Retinal pigment epithelial cell (primary cell): ENCODE measurements around the gene FBL.
"Not testable (repeated sequence)": the region's sequence is repeated elsewhere in the genome, so short reads cannot be mapped to it uniquely, and the experiment has no call there.

Experiments used
- DNase-seq: peaks from one replicate; pipeline ENCODE4 v3.0.0-alpha.2; 2010; ENCODE audit warnings: low read depth
- H3K4me3 ChIP-seq: 2 replicates; pipeline ENCODE4 v1.5.1; 2011; ENCODE audit warnings: mild to moderate bottlenecking, low read length, control low read depth, moderate library complexity
- TF ChIP-seq, protein P1 (sequence below): conservative IDR thresholded peaks from 2 replicates; pipeline ENCODE4 v1.5.1; 2011; ENCODE audit warnings: low read depth, low read length, control low read depth, inconsistent platforms

The FBL gene

DNA sequence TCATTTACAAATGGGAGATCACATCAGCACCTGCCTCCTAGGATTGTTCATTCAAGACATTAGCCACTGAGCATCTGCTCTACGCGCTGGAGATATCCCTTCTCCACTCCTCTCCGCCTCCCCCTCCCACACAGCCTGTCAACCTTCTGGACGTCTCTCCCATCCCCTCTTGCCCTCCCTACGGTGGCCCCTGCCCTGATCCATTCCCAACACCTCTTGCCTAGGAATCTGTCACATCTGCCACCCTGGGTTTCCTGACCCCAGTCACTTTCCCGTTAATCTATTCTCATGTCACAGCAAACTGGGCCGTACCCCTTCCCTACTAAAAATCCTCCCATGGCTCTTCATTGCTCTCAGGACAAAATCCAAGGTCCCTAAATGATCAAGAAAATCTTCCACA lies 22.5 kb downstream of the FBL start:
- no peak for DNase-seq
- TF ChIP-seq, protein P1, sequence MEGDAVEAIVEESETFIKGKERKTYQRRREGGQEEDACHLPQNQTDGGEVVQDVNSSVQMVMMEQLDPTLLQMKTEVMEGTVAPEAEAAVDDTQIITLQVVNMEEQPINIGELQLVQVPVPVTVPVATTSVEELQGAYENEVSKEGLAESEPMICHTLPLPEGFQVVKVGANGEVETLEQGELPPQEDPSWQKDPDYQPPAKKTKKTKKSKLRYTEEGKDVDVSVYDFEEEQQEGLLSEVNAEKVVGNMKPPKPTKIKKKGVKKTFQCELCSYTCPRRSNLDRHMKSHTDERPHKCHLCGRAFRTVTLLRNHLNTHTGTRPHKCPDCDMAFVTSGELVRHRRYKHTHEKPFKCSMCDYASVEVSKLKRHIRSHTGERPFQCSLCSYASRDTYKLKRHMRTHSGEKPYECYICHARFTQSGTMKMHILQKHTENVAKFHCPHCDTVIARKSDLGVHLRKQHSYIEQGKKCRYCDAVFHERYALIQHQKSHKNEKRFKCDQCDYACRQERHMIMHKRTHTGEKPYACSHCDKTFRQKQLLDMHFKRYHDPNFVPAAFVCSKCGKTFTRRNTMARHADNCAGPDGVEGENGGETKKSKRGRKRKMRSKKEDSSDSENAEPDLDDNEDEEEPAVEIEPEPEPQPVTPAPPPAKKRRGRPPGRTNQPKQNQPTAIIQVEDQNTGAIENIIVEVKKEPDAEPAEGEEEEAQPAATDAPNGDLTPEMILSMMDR, result no peak
- H3K4me3 ChIP-seq, result peak overlapping the region; percentile 78

DNA sequence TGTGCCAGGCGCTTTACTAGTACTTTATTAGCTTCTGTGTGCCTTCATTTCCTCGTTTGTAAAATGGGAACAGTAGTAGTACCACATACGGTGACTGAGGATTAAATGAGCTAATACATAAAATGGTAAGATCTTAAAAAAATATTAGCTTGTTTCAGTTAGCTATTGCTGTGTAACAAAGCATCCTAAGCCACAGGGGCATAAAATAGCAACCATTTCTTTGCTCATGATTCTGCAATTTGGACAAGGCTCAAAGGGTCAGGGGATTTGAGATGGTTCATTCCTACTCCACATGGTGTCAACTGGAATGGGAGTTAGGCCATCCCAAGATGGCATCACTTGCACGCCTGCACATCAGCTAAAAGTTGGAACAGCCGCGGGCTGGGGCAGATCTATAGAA lies 25.5 kb downstream of the FBL start:
- no peak overlapping the region for H3K4me3 ChIP-seq
- TF ChIP-seq, protein P1, result no peak
- no peak for DNase-seq

GRCh38 chr19:39819786-39820185 lies 26.4 kb downstream of the FBL start:
- TF ChIP-seq, protein P1, result no peak
- H3K4me3 ChIP-seq, result no peak overlapping the region
- no peak for DNase-seq

DNA sequence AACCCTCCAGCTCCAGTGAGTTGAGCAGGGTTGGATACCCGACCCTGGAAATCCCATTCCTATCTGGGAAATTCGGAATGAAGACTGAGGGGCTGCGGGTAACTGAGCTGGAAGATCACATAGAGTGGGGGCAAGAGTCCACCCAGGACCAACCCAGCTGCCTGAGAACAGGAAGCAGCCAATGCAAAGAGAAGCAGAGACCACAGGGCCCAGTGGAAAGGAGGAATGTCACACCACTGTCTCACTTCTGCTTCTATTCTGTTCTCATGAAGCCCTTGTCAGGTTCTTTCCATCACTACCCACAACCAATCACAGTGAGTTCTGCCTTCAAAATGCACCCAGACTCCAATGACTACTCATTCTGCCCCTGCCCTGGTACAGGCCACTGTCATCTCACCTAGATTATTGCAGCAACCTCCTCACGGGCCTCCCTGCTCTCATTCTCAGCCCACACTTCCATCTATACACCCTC lies 27.5 kb downstream of the FBL start:
- H3K4me3 ChIP-seq, result no peak overlapping the region
- TF ChIP-seq, protein P1, result no peak

DNA sequence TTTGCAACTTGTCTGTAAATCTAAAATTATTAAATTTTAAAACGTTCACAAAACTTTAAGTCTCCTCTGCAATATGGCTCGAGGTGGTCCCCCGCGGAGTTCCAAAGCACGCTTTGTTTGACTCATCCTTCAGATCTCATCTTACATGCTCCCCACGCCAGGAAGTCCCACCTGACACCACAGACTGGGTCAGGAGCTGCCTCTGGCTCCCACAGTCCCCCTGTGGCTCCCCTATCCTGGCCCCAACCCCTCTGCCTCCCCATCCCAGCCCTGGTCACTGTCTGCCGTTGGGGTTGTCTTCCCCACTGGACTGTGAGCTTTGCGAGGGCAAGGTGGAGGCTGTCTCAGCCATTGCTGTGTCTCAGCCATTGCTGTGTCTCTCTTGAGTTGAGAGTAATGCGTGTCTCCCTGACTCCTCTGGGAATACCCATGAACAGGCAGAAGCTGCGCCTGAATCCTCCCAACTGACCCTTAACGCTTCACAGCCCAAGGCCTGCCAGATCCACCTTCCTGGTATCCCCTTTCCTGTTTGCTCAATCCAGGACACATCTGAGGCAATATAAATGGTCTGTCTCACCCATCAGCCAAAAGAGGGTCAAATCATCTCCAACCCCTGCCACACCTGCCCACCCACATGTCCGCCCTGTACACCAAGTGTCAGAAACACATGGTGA lies 28.2 kb downstream of the FBL start:
- no peak for DNase-seq
- no peak overlapping the region for H3K4me3 ChIP-seq
- TF ChIP-seq, protein P1, result no peak

More for the DNA sequence above, 27.5 kb downstream of the FBL start:
- DNase-seq, result no peak

DNA sequence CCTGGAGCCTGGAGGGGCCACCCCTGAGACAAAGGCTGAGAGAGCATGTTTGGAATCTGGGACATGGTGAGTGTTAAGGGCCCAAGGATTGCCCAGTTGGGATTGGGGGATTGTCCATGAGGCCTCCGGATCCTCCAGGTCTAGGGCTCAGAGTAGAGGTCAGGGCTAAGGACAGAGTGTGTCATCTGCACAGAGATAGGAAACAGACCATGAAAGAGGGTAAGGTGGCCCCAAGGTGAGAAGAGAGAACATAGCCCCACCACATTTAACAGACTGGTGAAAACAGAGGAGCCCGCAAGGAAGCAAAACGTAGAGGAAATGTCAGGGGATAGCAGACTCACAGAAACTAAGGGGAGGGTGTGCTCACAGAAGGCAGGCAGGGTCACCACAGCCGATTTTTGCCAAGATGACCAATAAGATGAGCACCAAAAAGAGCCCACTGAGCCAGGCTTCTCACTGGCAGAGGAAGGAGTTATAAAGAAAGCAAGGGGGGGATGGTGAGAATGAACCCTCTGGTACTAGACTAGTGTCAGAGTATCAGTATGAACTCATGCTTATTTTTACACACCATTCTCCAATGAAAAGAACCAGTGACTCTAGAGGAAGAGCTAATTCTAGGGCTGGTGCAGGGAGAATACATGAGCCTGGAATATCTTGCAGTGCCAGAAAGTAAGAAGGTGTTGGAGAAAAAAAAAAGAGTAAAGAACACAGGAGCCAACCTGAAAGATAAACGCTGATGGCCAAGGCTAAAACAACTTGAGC lies 29.7 kb downstream of the FBL start:
- H3K4me3 ChIP-seq, result no peak overlapping the region
- TF ChIP-seq, protein P1, result no peak
- DNase-seq, result no peak

DNA sequence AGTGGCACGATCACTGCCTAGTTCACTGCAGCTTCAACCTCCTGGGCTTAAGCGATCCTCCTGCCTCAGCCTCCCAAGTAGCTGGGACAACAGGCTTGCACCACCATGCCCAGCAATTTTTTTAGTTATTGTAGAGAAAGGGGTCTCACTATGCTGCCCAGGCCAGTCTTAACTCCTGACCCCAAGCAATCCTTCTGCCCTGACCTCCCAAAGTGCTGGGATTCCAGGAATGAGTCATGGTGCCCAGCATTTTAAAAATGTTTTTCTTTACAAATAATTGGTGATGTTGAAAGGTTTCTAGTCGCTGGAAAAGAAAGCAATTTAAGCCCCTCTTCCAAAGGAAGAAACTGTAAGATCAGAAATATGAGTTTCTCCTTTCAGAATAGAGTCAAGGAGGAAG lies 31.6 kb downstream of the FBL start:
- DNase-seq, result no peak
- TF ChIP-seq, protein P1, result no peak
- no peak overlapping the region for H3K4me3 ChIP-seq

DNA sequence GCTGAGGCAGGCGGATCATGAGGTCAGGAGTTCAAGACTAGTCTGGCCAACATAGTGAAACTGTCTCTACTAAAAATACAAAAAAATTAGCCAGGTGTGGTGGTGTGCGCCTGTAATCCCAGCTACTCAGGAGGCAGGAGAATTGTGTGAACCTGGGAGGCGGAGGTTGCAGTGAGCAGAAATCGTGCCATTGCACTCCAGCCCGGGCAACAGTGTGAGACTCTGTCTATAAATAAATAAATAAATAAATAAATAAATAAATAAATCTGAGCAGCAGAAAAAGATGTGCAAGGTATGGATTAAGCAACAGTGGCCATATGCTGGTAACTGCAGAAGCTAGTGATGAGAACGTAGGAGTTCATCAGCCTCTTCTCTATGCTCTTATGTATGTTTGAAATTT lies 32.1 kb downstream of the FBL start:
- DNase-seq, H3K4me3 ChIP-seq: not testable (repeated sequence)
